COLO668 (cell line): ENCODE results near the gene AHCYL1.
A peak's percentile ranks its signal among the peaks of the same experiment; 100 is the strongest.

Source experiments
- DNase-seq: peaks from one replicate; lab custom pipeline; 2025; ENCODE audit not compliant: unreplicated experiment; lab: John Stamatoyannopoulos, UW

The AHCYL1 gene

DNA sequence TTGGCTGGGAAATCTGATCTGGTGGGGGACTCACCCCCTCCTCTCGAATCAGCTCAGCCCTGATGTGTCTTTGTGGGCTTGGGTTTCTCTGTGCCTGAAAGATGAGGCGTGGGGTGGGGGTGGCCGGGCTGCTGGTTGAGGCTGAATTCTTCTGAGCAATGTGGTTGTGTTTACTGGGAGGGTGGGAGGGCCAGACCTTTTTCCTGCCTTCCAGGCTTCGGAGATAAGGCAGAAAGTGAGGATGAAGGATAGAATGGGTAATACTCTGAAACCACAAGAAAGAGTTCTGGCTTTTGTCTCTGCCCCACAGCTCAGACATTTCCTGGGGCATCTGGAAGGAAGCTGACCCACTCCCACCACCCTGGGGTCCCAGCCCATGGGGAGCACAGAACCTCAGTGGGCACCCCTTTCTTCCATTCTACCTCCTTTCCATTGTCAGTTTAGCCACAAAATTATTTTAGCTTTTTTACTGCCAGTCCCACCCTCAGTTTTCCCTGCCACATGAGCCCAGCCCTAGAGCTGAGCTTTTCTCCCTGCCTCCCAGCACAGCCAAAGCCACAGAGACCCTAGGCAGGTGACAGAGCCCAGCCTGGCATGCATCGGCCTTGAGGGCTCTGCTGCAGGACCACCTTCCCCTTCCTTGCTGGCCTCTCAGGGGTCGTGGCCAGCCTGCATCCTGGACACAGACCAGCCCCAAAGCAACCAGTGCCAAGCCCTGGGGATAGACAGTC is 74.7 kb downstream of the AHCYL1 start:
- no peak for DNase-seq

DNA sequence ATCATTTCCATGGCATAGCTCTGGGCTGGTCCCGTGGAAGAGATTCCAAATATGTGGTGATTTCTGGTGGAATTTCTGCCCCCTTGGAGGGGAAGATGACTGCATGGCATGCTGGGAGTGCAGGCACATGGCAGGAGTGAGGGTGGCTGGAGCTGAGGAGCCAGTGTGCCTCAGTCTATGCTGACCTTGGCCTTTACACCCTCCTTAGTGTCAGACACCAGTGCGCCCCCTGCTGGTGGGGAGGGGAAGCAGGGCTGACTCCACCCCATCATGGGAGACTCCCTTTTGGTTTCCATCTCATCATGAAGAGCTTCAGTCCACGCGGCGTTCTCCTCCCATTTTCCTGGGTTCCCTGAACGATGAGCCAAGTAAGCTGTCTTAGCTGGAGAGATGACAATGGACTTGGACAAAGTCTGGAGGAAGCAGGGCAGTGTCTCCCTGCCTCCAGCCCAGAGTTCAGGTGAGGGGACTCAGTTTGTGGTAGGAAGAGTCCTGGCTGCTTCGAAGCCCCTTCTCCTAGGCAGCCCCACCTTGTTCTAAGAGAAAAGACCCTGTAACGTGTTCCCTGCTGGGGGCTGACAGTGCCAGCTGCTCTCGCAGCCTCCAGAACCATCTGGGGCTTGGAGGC is 75.6 kb downstream of the AHCYL1 start:
- peak; percentile 69 for DNase-seq

DNA sequence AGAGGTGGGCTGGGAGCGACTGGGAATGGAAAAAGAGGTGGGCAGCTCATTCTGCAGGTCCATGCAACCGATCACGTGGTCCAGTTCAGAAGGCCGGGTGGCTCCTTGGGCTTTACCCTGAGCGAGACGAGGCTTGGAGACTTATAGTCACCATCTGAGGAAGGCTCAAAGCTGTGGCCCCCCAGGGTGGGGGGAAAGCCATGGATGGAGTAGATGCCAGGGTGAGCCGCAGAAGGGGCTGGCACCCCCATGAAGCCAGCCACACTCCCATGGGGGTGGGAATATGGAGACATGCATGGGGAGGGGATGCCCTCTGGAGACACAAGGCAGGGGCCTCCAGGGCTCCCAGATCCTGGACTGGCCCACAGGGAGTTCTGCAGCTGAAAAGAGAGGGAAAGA is 76.1 kb downstream of the AHCYL1 start:
- DNase-seq, result no peak

DNA sequence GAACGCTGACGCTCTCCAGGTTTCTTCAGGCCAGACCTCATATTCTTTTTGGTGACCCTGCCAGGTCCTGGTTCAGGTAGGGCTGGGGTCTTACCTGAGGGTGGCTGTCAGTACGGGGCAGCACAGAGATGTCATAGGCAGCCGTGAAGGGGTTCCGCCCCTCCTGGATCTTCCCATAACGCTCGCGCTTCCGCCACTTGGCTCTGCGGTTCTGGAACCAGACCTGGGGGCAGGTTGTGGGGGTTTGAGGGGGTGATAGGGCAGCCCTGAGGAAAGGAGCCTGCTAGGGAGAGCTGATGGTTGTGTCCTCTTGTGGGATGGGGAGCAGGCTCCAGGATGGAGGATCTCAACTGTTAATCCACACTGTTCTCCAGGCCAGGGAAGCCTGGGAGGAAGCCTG is 76.8 kb downstream of the AHCYL1 start:
- no peak for DNase-seq

DNA sequence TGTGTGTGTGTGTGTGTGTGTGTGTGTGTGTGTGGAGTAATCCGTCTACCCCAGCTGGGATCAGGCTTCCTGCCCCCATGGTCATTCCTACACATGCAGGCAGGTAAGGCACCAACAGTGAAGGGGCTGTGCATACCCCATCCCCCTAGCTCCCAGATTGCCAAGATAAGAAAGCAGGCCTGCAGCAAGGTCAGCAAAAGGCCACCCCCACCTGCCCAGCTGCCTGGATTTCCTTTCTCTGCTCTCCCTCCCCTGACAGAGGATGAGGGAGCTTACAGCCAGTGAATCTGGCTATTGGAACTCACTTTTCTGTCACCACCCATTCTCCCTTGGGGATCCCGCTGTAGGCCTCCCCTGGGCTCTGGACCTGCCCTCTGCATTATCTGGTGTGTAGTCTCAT is 78.0 kb downstream of the AHCYL1 start:
- no peak for DNase-seq

DNA sequence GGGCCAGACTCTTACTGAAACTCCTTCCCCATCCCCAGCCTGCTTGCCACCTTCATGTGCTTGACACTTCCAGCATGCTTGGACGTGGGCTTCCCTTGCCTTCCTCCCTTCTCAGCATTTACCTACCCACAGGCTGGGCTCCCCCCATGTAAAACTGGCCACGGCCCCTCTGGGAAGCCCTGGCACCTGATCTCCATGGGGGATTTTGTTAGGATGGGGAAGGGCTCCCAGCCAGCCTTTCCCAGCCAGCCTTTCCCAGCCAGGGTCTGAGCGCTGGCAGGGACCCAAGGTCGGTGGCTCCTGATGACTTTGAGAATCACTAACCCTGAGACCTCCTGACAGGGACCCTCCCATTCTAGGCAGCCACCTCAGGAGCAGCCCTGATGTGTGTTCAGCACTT is 79.2 kb downstream of the AHCYL1 start:
- no peak for DNase-seq

DNA sequence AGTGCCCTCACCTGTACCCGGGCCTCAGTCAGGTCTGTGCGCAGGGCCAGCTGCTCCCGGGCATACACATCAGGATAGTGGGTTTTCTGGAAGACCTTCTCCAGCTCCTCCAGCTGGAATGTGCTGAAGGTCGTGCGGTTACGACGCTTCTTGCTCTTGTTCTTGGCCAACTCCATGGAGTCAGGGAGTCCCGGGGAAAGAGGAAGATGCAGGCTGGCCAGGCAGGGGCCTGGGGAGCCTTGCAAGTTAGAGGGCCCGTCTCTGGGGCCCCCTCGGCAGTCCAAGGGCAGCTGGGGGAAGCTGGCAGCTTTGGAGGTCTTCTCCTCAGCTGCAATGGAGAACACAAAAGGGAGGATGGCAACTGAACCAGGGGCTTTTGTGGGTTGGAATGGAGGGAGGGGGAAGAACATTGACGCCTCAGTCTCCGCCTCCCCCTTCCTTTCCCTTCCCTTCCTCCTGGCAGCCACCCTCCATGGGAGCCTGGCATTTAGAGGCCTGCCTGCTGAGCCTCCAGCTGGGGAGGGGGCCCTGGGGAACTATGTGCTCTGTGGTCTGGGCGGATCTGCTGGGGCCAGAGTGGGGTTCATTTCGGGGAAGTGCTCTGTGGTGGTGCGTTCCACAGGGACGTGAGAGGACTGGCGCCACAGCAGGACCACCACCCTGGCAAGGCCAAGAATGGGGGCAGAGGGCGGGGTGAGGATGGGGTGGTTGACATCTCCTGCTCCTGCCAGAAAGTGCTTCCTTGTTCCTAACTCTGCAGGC is 80.2 kb downstream of the AHCYL1 start:
- no peak for DNase-seq

DNA sequence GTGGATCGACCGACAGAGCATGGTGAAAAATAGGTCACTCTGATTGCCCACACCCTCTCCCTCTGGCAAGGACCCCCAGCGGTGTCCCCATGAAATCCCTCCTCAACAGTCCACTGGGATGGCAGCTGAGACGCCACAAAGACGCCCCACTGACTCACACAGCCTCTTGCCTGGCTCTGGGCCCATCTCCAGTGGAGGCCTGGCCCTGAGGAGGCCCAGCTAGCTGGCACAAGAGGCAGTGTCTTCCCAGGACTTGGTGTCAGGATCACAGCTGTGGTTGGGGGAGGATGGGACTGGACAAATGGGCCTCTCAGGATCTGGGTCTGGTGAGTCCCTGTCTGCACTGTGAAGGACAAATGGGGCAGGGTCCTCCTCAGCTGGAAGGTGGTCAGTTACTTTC is 81.3 kb downstream of the AHCYL1 start:
- no peak for DNase-seq

DNA sequence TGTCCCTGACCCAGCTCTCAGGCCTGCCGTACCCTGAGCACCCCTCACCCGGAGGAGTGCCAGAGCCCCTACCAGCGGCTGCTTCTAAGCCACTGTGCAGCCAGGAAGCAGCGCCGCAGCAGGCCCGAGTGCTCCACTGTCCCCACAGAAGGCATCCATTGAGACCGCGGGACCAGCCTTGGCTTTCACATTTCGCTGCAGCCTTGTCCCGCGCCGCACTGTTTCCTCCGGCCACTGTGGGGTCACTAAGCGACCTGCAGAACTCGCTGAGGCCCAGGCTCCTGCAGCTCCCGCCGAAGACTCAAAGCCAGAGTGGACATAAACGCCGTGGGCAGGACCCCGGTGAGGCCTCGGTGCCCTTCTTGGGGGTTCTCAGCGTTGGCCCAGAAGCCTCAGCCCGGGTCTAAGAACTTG is 82.9 kb downstream of the AHCYL1 start:
- no peak for DNase-seq

DNA sequence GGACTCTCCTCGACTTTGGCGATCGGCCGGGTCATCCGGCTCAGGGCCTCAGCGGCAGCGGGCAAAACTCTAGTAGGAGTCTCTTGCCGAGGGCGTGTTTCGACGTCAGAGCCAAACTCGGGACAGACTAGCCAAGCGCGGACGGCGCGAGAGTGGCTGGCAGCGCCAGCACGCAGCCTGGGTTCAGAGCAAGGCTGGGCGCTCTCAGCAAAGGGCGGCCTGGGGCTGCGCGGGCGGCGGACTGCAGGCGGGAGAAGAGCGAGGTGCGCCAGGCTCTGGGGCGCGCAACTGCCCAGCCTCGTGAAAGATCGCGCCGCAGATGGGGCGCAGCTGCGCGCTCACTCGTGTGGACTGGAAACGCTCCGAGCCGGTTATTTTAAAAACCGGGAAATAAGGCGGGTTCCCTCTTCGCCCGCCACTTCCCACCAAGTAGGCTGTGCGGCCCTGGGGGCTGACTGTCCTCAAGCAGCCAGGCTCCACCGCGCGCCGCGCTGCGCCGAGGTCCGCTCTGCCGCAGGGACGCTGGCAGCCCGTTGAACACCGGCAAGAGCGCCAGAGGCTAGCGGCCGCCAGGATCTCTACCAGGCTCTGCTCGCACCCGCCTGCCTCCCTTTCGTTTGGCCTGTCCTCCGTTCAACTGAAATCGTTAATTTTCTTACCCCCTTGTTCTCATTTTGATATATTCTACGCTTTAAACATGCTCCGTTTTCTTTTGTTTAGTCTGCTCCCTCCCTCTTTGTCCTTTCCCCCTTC is 83.5 kb downstream of the AHCYL1 start:
- no peak for DNase-seq

DNA sequence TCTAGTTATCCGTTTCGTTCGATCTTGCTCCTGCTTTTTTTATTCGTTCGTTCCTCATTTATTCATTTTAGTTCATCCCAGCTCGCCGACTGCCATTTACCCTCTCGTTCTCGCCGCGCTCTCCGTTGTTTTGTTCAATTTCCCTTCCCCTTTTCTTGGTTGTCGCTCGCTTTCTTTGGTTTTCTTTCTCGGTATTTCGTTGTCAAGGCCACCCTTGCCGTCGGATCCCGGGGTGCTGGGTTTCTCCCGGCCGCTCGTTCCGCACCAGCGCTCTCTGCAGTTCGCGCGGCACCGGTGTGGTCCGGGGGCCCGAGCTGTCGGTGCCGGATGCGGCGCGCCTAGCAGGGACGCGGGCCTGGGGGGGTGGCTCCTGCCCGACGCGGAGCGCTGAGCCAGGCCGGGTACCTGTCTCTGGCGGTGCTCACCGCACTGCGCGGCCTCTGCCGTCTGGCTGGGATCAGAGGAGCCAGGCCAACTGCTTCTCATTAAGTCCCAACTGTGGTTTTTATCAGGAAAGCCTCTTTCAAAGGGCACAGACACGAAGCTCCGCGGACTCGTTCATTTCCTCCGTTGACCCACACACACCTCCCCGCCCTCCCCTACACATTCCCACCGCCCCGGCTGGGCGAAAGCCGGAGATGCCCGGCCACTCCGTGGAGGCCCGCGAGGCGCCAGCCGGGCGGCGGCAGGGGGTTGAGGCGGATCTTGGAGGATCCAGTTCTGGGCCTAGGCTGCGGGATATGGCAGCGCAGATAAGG is 84.3 kb downstream of the AHCYL1 start:
- DNase-seq, result no peak

DNA sequence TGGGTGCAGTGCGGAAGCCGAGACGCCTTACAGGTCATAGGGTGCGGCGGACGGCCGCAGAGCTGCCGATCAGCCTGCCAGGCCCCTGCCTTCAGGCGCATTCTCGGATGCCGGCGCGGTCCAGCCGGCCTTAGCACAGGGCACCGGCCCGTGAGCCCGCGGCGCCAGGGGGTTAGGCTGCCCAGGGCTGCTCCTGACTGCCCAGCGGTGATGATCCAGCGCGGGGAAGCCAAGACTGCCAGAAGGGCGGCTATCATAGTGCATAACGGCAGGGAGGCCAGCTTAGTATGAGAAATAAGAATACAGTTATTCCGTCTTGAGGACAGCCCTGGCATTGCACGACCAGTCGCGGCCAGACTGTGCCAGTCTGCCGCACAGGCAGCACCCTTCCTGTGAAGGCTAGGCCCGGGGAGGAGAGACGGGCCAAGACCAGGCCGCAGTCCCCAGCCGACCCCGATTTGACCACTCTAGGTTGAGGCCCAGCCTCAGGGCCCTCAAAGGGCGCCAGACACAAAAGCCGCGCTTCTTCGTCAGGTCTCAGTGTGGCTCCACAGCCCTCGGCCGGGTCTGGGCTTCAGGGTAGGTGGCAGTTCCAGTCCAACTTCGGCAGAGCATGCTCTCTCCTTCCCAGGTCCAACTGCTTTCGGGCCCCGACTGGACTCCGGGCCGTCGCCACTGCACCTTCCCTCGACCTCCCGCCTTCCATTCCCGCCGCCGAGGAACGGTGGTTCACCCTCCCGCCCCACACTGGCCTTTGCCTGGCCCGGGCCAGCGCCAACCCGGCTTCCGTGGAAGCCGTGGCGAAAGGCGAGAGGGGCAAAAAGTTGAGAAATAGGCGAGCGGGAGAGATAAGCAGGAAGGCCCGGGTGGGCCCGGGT is 85.1 kb downstream of the AHCYL1 start:
- DNase-seq, result no peak

DNA sequence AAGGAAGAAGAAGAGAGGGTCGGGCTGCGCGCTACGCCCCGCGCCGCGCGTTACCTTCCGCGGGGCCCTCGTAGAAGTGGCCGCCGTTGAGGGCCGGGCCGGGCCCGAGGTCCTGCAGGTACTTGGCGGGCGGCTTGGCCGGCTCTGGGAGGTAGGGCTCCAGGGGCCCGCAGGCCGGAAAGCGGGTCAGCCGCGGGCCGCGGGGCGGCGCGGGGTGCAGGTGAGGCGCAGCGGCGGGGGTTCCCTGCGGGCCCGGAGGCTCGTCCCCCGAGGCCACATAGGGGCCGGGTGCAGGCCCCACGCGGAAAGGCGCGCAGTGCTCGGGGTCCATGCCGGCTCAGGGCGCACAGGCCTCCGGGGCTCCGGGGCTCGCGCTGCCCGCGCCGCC is 85.7 kb downstream of the AHCYL1 start:
- DNase-seq, result peak; percentile 54

DNA sequence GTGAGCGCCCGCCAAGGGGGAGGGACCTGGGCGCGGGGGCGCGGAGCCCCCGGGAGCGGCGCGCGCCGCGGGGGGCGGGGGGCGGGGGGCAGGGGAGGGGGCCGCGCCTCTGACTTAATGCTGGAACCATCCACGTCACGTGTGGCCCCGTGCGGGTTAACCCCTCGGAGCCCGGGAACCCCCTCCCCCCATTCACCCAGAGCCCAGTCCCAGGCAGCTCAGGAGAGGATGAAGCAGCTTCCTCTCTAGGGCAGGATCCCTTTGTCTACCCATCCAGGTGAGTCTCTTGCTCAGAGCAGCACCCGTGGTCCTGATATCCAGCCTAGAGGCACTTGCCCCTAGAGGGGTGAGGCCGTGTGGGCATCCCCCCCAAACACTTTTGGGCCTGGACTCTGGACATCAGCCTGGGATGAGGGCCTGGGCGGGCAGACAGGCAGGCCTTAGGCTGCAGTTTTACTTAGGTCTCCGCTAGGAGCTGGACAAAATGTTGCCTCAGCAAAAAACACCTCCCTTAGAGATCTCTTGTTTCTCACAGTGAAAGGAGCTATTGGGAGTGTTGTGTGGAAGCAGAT is 86.2 kb downstream of the AHCYL1 start, which contains the start of gene ALX3:
ALX3 (minus strand) TSS at position 2 of the 572 bp plus-strand sequence. CDS start 60 bp downstream, outside the sequence.
- no peak for DNase-seq
